Activated T-cell treated with anti-CD3 and anti-CD28 coated beads, Interleukin-2, amount 50 U/mL, for 24 hours (primary cell): Measurements from ENCODE around the gene FOXO6.

Experiments
- DNase-seq: peaks from one replicate; pipeline ENCODE4 v3.0.0-alpha.2; 2020
- H3K27ac Mint-ChIP-seq: 2 replicates; pipeline ENCODE4 v1.8.0; 2020; ENCODE audit warnings: mild to moderate bottlenecking, mixed read lengths
- H3K27me3 Mint-ChIP-seq: 2 replicates; pipeline ENCODE4 v1.8.0; 2020; ENCODE audit warnings: mixed read lengths
- H3K36me3 Mint-ChIP-seq: 2 replicates; pipeline ENCODE4 v1.8.0; 2020; ENCODE audit warnings: low read depth, mixed read lengths
- H3K4me1 Mint-ChIP-seq: 2 replicates; pipeline ENCODE4 v1.8.0; 2020; ENCODE audit warnings: low read depth, mixed read lengths
- H3K4me3 Mint-ChIP-seq: 2 replicates; pipeline ENCODE4 v1.8.0; 2020; ENCODE audit warnings: mild to moderate bottlenecking, moderate library complexity, mixed read lengths
- H3K9me3 Mint-ChIP-seq: 2 replicates; pipeline ENCODE4 v1.8.0; 2020; ENCODE audit warnings: mixed read lengths

FOXO6 gene

DNA sequence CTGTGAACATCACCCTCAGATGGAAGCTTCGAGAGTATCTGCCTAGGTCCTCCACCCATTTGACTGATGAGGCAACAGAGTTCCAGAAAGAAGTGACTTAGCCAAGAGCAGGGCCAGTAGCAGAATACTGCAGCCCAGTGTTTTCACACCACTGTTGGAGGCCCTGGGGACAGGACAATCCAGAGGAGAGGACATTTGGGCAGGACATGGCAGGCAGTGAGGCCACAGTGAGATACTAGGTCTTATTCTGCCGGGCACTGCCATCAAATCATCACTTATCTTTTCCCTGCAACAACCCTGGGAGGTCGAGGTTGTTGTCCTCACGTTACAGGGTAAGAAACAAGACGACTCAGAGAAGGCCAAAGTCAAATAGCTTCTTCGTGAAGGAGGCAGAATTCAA, 5.5 kb upstream of the FOXO6 start:
- Mint-ChIP-seq H3K27me3 (peaks cover 12% of the 10 kb centered on the region), H3K9me3 (no peaks in the 10 kb centered on the region), H3K27ac (no peak overlapping the region), H3K4me3 (no peak overlapping the region), H3K4me1 (peaks cover 6% of the 10 kb centered on the region), H3K36me3 (no peaks in the 10 kb centered on the region)
- peak; percentile 8 for DNase-seq

DNA sequence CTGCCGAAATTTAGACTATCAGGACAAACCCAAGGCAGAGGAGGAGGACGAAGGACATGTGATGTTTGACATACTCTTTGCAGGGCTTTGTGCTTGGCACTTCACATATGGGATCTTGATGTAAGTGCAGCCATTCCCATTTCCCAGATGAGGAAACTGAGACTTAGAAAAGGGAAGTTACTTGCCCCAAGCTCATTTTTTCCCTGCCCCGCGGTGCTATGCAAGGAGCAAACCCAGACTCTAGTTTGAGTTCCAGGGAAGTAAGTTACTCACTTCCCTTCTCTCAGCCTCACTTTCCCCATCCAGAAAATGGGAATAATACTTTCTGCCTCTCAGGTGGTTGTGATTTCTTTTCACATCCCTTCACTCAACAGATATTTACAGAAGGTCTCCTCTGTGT, 4.5 kb upstream of the FOXO6 start:
- H3K4me3 Mint-ChIP-seq: no peak overlapping the region
- H3K27me3 Mint-ChIP-seq: peaks cover 12% of the 10 kb centered on the region
- H3K4me1 Mint-ChIP-seq: peaks cover 6% of the 10 kb centered on the region
- H3K9me3 Mint-ChIP-seq: no peaks in the 10 kb centered on the region
- no peak overlapping the region for H3K27ac Mint-ChIP-seq
- DNase-seq: no peak
- no peaks in the 10 kb centered on the region for H3K36me3 Mint-ChIP-seq

DNA sequence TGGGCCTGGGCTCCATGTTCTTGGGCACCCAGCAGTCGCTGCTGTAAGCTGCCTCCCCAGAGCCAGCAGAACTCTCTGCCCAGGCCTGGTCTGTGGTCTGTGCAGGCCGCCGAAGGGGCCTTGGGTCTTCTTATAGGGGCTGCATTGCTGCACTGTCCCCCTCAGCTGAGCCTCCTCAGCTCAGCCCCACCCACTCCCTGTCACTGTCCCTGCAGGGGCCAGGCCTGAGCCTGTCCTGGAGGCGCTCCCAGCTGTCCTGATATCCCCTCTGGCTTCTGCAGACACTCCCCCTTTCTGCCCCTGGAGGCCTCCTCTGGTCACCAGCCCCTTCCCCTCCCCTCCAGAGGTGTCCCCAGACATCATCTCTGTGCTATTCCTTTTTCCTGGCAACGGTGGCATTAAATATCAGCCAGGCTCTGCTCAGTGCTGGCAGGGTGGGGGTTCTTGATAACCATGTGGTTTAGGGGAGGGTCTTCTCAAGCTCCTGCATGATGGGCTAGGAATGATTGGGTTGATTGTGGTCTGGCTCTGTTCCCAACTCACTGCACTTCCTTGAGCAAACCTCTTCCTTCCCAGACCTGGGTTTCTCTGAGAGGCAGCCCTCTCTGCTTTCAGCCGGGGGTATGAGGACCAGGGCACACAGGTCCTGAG, 3.7 kb upstream of the FOXO6 start:
- H3K4me1 Mint-ChIP-seq: peaks cover 8% of the 10 kb centered on the region
- H3K4me3 Mint-ChIP-seq: no peak overlapping the region
- H3K9me3 Mint-ChIP-seq: no peaks in the 10 kb centered on the region
- H3K27me3 Mint-ChIP-seq: peaks cover 15% of the 10 kb centered on the region
- H3K27ac Mint-ChIP-seq: no peak overlapping the region
- no peaks in the 10 kb centered on the region for H3K36me3 Mint-ChIP-seq
- DNase-seq: peak; percentile 22

DNA sequence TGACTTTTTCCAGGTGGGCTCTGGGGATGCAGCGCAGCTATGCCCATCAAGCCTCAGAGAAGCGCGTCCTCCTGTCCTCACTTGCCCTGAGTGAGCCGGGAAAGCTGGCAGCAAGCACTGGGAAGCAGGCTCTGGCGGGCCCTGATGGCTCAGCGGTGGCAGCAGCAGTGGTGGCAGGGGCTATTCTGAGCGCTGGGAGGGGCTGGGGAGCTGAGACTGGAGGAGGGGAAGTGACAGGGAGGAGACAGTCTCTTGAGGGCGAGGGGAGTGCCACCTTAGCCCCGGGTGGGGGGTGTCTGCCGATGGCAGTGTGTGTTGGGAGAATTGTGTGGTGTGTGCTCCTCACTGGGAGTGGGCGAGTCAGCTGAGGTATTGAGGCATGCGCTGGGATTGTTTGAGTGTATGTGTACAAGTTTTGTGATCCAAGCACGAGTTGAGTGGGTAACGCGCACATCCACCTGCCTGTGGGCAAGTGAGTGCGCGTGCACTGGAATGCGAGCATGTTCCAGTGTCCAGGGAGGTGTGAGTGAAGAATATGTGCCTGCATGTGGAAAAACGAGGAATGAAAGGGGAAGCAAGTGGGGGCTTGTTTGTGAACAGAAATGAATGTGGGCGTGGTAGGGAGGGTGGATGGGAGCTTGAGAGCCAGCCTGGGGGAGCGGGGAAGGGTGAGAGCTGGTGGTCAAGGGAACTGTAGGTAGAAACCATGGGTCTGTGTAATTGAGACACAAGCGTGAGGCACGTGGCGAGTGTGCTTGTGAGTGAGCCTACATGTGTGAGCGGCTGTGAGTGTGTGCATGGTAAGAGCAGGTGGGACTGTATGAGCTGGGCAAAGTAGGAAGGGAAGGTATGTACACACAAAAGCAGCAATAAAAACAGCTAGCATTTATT, 2.9 kb upstream of the FOXO6 start:
- H3K27me3 Mint-ChIP-seq: peaks cover 23% of the 10 kb centered on the region
- H3K27ac Mint-ChIP-seq: no peak overlapping the region
- peak; percentile 26 for DNase-seq
- peaks cover 13% of the 10 kb centered on the region for H3K4me1 Mint-ChIP-seq
- H3K9me3 Mint-ChIP-seq: no peaks in the 10 kb centered on the region
- H3K36me3 Mint-ChIP-seq: no peaks in the 10 kb centered on the region
- no peak overlapping the region for H3K4me3 Mint-ChIP-seq

DNA sequence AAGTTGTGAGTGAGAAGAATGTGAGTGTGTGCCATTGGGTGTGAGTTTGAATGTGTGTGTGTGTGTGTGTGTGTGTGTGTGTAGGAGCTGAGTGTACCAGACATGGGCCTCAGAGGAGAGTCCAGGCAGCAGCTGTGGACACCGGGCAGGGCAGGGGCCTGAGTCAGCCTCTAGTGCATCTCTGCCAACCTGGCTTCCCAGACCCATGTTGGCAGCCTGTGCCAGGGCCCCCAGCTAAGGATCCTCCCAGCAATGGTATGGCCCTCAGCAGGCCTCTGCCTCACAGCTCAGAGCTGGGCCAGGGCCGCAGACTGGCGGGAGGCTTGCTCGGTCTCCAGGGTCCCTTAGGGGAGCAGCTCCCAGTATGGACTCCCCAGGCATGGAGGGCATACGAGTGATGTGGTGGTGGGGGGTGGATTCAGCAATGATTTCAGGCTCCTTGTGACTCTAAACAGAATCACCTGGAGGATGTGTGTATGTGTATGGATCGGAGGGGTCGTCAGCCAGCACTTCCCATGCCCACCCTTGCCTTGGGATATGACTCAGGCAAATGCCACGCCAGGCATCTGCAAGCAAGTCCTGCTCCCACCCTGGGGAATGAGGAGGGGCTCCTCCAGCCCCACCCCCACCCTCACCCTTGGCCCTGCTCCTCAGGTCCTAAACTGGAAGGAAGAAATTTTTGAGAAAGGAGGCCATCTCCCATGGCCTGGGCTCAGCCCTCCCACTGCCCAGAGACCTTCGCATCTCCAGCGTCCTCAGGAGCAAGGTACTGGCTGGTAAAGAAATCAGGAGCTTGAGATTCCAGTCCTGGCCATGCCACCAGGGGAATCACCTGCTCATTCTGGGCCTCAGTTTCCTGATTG, 1.8 kb upstream of the FOXO6 start:
- Mint-ChIP-seq H3K4me3 (no peak overlapping the region), H3K27me3 (peaks cover 30% of the 10 kb centered on the region), H3K4me1 (peaks cover 14% of the 10 kb centered on the region), H3K27ac (no peak overlapping the region), H3K9me3 (no peaks in the 10 kb centered on the region), H3K36me3 (no peaks in the 10 kb centered on the region)
- peak; percentile 28 for DNase-seq

DNA sequence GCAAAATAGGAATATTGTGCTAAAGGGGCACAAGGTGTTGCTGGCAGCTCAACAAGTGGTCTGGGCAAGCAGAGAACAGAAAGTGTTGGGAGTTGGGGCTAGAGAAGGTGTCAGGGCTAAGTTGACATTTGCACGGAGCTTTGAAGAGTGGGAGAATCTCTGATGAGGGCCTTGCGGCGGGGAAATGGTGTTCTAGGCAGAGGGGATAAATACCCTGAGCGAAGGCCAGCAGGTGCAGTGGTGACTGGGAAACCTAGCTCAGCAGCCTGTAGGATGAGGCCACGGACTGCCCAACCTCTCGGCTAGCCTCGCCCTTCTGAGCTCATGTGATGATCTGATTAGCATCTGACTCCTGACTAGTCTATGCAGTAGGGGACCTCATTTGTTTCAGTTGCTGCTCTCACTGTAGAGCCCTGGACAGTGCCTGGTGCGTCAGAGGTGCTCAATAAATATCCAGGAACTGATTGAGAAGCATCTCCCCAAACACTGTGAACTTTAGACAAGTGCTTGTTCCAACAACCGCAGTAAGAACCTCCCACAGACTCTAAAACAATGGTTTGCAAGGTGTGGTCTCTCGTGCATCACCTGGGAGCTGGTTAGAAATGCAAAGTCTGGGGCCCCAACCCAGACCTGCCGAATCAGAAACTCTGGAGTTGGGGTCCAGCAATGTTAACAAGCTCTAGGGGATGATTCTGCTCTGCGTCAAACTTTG, 1.0 kb upstream of the FOXO6 start:
- Mint-ChIP-seq H3K4me1 (peaks cover 15% of the 10 kb centered on the region), H3K36me3 (no peaks in the 10 kb centered on the region), H3K9me3 (no peaks in the 10 kb centered on the region), H3K4me3 (peak overlapping the region; percentile 61), H3K27ac (no peak overlapping the region), H3K27me3 (peaks cover 38% of the 10 kb centered on the region)
- DNase-seq: peak; percentile 30

DNA sequence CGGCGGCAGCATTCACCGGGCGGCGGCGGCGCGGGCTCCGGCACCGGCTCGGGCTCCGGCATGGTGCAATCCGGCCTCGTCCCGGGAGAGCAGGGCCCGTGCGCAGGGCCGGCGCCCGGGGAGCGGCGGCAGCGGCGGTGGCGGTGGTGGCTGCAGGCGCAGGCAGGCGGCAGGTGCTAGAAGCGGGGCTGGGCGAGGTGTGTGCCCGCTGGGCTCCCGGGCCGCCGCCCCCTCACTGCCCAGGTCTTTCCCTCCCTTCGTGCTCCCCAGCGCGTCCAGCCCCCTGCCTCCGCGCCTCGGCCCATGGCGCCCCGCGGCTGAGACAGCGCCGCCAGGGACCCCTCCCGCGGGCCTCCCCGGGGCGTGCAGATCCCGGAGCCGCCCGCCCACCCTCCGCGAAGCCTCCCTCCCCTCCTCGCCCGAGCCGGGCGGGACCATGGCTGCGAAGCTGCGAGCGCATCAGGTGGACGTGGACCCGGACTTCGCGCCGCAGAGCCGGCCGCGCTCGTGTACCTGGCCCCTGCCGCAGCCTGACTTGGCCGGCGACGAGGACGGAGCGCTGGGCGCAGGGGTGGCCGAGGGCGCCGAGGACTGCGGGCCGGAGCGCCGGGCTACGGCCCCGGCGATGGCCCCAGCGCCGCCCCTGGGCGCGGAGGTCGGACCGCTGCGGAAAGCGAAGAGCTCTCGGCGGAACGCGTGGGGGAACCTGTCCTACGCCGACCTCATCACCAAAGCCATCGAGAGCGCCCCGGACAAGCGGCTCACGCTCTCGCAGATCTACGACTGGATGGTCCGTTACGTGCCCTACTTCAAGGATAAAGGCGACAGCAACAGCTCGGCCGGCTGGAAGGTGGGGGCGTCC, 492 bp downstream of the FOXO6 start:
- peak overlapping the region; percentile 36 for H3K4me3 Mint-ChIP-seq
- no peak overlapping the region for H3K27ac Mint-ChIP-seq
- H3K27me3 Mint-ChIP-seq: peaks cover 44% of the 10 kb centered on the region
- H3K4me1 Mint-ChIP-seq: peaks cover 22% of the 10 kb centered on the region
- DNase-seq: peak; percentile 61
- no peaks in the 10 kb centered on the region for H3K36me3 Mint-ChIP-seq
- H3K9me3 Mint-ChIP-seq: no peaks in the 10 kb centered on the region

DNA sequence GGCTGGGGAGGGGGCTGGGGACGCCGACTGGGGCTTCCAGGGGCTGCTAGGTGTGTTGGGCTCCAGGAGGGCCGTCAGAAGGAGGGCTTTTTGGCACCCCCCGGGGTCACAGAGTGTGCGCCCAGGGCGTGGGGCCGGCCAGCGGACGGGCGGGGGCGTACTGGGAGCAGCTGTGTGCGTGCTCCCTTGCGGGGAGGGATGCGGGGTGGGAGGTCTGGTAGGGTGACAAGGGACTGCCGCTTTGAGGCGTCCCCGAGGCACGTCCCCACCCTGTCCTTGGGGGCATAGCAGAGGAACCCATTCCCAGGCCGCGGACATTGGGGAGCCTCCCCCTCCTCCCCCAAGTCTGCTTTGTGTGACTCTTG, 1.1 kb downstream of the FOXO6 start:
- Mint-ChIP-seq H3K27ac (no peak overlapping the region), H3K36me3 (no peaks in the 10 kb centered on the region), H3K9me3 (no peaks in the 10 kb centered on the region), H3K27me3 (peaks cover 45% of the 10 kb centered on the region), H3K4me1 (peaks cover 26% of the 10 kb centered on the region), H3K4me3 (peak overlapping the region; percentile 36)
- no peak for DNase-seq

DNA sequence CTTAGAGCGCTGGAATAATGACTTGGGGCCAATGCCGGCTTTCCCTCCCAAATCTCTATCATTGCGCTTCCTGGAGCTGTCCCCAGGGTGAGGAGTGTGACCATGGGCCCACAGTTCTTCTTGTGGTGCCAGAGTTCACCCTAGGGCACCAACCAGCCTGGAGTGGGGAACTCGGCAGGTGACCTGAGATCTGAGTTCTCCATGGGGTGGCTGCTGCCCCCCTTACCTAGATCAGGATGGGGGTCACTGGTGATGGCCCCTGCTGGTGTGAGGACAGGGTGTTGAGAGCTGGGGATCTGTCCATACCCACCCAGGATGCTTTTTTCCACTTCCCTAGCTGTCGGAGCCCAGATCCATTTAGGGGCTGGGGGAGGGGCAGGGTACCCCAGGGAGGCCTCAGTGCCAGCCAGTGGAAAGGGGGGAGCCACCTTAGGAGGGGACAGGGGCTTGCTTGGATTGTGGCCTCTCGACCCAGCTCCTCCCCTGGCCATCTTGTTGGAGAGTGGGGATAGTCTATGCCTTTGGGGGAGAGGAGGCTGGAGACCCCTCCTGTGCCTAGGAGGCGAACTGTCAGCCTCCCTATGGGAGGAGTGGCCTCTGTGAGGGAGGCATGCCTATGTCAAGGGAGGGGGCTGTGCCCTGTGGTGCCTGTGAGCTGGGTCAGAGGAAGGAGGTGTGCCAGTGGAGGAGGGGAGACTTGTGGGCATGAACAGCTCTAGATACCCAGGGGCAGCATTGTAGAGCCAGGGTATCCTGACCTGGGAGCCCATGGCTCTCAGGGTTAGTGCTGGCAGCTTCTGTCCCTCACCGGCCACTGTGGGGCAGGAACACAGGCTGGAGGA, 1.7 kb downstream of the FOXO6 start:
- no peak for DNase-seq
- Mint-ChIP-seq H3K4me3 (peak overlapping the region; percentile 31), H3K27ac (no peak overlapping the region), H3K27me3 (peaks cover 50% of the 10 kb centered on the region), H3K4me1 (peaks cover 26% of the 10 kb centered on the region), H3K36me3 (no peaks in the 10 kb centered on the region), H3K9me3 (no peaks in the 10 kb centered on the region)

DNA sequence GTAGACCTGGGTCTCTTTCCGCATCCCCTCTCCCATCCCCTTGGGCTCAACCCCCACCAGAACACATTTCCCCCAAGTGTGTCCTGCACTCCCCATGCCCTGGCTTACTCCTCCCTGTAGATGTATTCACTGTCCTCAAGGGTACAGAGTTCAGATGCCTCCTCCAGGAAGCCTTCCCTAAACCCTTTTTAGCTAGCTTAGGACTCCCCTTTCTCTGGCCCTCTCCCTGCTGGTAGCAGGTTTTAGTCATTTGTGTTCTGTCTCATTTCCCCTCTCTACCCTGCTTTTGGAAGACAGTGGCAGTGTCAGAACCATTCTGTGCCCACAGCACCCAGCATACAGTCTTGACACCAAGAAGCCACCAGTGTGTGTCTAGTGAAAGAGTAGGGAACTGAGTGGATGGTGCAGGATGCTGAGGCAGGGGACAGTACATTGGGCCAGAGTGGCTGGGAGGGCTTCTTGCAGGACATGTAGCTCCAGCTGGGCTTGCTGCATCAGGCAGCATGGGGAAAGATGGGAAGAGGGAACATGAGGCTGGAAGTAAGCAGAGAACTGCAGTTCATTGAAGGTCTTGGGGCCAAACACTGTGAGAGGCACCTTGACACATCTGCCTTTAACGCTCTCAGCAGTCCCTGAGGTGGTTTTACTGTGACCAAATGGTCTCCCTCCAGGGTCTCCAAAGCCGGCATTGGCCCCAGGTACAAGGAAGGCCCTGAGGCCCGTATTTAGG, 2.5 kb downstream of the FOXO6 start:
- no peak for DNase-seq
- no peaks in the 10 kb centered on the region for H3K36me3 Mint-ChIP-seq
- no peaks in the 10 kb centered on the region for H3K9me3 Mint-ChIP-seq
- H3K27me3 Mint-ChIP-seq: peaks cover 48% of the 10 kb centered on the region
- no peak overlapping the region for H3K27ac Mint-ChIP-seq
- H3K4me1 Mint-ChIP-seq: peaks cover 26% of the 10 kb centered on the region
- H3K4me3 Mint-ChIP-seq: no peak overlapping the region

DNA sequence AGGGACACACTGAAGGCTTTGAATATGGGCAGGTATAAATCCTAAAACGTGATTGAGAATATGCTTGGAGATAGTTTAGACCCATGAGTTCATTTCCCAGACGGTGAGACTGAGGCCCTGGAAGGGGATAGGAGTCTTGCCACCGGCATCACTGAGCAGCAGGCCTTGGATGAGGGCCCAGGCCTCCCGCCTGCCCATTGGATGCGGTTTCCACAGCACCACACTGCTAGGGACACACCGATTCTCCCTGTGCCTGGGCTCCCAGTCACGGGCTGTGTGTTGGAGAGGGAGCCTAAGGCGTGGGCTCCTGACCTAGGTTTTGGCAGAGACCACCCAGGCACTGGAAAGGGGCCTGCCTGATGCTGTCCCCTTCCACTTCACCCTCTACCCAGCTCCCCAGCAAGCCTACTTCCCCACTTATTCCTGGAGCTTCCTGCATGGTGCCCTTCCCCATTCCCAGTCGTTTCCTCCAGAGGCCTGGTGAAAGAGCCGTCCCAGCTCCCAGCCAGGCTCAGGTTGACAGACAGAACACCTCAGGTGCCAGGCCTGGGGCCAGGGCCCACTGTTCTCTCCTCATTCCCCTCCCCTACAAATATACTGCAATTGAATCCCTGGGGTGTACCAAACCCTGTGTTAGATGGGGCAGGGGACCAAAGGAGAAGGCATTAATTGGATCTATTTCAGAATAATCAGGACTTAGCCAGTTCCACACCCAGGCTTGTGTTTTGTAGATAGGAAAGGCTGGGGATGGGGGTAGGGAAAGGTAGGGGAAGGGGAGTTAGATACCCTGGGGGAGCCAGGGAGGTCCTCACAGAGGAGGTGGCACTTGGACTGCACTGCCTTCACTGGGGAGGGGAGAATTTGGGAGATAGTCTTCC, 3.4 kb downstream of the FOXO6 start:
- H3K4me1 Mint-ChIP-seq: peaks cover 26% of the 10 kb centered on the region

DNA sequence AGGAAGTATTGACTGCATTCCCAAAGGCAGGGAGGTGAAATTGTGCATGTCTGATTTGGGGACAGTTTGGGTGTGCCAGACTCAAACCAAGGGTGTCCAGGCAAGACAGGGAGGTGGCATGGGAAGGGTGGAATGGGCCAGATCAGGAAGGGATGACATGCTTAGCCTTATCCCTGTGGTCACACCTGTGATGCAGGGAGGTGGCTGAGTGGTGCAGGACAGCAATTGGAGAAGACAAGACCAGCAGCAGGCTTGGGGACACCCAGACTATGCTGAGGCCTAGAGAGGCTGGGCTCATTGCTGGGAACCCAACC, 4.0 kb downstream of the FOXO6 start:
- H3K4me3 Mint-ChIP-seq: no peak overlapping the region
- H3K36me3 Mint-ChIP-seq: no peaks in the 10 kb centered on the region
- H3K27ac Mint-ChIP-seq: no peak overlapping the region
- H3K4me1 Mint-ChIP-seq: peaks cover 25% of the 10 kb centered on the region
- H3K9me3 Mint-ChIP-seq: no peaks in the 10 kb centered on the region
- peaks cover 59% of the 10 kb centered on the region for H3K27me3 Mint-ChIP-seq
- DNase-seq: no peak

More for the DNA sequence above, 3.4 kb downstream of the FOXO6 start:
- no peak overlapping the region for H3K4me3 Mint-ChIP-seq
- H3K27ac Mint-ChIP-seq: no peak overlapping the region
- no peaks in the 10 kb centered on the region for H3K9me3 Mint-ChIP-seq
- peaks cover 57% of the 10 kb centered on the region for H3K27me3 Mint-ChIP-seq
- DNase-seq: no peak
- no peaks in the 10 kb centered on the region for H3K36me3 Mint-ChIP-seq
